Ishikawa (cell line): ENCODE measurements around the gene MAML1.
A peak's percentile ranks its signal among the peaks of the same experiment; 100 is the strongest.

Source experiments
- CEBPB ChIP-seq: IDR thresholded peaks from 2 replicates; pipeline ENCODE4 v1.6.1; 2012
- CREB1 ChIP-seq: IDR thresholded peaks from 2 replicates; pipeline ENCODE4 v1.6.1; 2012; ENCODE audit warnings: low read depth
- EGR1 ChIP-seq: IDR thresholded peaks from 2 replicates; pipeline ENCODE4 v1.6.1; 2012
- EP300 ChIP-seq: IDR thresholded peaks from 2 replicates; pipeline ENCODE4 v1.6.1; 2012; ENCODE audit warnings: borderline replicate concordance
- FOXM1 ChIP-seq: IDR thresholded peaks from 2 replicates; pipeline ENCODE4 v1.6.1; 2012; ENCODE audit warnings: low read depth, borderline replicate concordance
- NFIC ChIP-seq: IDR thresholded peaks from 2 replicates; pipeline ENCODE4 v1.6.1; 2012
- RAD21 ChIP-seq: IDR thresholded peaks from 2 replicates; pipeline ENCODE4 v1.6.1; 2012; ENCODE audit warnings: low read depth
- TAF1 ChIP-seq: IDR thresholded peaks from 2 replicates; pipeline ENCODE4 v1.6.1; 2012; ENCODE audit warnings: low read depth, mild to moderate bottlenecking
- TCF12 ChIP-seq: IDR thresholded peaks from 2 replicates; pipeline ENCODE4 v1.6.1; 2012; ENCODE audit warnings: low read depth
- TEAD4 ChIP-seq: IDR thresholded peaks from 2 replicates; pipeline ENCODE4 v1.6.1; 2012
- YY1 ChIP-seq: IDR thresholded peaks from 2 replicates; pipeline ENCODE4 v1.6.1; 2012; ENCODE audit warnings: low read depth
- ZBTB7A ChIP-seq: IDR thresholded peaks from 2 replicates; pipeline ENCODE4 v1.6.1; 2012; ENCODE audit warnings: low read depth
- TF ChIP-seq, protein P1 (sequence below): IDR thresholded peaks from 2 replicates; pipeline ENCODE4 v1.6.1; 2012; ENCODE audit warnings: low read depth, mild to moderate bottlenecking
- TF ChIP-seq, protein P2 (sequence below): IDR thresholded peaks from 2 replicates; pipeline ENCODE4 v1.6.1; 2012
- TF ChIP-seq, protein P3 (sequence below): IDR thresholded peaks from 2 replicates; pipeline ENCODE4 v1.6.1; 2012

MAML1 gene

DNA sequence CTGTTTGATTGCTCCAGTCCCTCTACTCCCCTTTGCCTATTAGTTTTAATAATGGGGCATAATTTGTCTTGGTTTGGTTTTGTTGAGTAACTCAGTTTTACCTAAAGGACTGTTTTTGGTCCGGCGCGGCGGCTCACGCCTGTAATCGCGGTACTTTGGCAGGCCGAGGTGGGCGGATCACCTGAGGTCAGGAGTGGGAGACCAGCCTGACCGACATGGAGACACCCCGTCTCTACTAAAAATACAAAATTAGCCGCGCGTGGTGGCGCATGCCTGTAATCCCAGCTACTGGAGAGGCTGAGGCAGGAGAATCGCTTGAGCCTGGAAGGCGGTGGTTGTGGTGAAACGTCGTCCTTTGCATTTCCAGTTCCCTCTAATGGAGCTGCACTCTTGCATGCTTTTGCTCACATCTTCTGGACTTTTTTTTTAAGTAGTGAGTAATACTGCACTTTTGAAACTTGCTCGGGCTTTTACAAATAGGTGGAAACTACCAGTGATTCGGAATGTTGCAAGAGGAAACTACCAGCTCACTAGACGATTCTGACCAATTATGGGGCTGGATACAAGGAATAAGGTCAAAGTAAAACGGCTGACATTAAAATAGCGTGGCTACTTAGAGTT is 721 bp upstream of the MAML1 start:
- TF ChIP-seq TCF12: peak; percentile 3; the same call in 1 of the 2 replicates
- TF ChIP-seq RAD21: no peak

DNA sequence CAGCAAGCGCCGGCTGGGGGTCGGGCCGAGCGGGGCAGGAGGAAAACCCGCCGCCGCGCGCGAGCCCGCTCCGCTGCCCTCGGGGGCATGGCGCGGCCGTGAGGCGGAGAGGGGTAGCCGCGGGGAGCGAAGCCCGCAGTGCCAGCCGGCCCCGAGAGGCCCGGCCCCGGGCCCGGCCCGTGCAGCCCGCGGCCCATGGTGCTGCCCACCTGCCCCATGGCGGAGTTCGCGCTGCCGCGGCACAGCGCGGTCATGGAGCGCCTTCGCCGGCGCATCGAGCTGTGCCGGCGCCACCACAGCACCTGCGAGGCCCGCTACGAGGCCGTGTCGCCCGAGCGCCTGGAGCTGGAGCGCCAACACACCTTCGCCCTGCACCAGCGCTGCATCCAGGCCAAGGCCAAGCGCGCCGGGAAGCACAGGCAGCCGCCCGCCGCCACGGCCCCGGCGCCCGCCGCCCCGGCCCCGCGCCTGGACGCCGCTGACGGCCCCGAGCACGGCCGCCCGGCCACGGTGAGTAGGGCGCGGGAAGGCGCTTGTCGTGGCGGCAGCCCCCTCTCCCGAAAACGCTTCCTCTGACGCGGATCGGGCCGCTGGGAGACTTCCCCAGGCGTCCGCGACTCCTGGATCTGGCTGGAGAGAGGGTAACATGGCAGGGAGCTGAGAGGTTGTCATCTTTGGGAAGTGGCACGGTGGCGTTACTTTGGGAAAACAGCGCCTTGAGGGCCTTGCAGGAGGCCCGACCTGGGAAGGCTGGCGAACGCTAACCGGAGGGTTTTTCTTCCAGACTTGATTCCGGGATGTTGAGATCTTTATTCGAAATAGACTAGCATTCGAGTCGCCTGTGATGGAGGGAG is 523 bp downstream of the MAML1 start:
- TF ChIP-seq, protein P1, sequence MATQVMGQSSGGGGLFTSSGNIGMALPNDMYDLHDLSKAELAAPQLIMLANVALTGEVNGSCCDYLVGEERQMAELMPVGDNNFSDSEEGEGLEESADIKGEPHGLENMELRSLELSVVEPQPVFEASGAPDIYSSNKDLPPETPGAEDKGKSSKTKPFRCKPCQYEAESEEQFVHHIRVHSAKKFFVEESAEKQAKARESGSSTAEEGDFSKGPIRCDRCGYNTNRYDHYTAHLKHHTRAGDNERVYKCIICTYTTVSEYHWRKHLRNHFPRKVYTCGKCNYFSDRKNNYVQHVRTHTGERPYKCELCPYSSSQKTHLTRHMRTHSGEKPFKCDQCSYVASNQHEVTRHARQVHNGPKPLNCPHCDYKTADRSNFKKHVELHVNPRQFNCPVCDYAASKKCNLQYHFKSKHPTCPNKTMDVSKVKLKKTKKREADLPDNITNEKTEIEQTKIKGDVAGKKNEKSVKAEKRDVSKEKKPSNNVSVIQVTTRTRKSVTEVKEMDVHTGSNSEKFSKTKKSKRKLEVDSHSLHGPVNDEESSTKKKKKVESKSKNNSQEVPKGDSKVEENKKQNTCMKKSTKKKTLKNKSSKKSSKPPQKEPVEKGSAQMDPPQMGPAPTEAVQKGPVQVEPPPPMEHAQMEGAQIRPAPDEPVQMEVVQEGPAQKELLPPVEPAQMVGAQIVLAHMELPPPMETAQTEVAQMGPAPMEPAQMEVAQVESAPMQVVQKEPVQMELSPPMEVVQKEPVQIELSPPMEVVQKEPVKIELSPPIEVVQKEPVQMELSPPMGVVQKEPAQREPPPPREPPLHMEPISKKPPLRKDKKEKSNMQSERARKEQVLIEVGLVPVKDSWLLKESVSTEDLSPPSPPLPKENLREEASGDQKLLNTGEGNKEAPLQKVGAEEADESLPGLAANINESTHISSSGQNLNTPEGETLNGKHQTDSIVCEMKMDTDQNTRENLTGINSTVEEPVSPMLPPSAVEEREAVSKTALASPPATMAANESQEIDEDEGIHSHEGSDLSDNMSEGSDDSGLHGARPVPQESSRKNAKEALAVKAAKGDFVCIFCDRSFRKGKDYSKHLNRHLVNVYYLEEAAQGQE: peak; percentile 17; the same call in 1 of the 2 replicates
- no peak for TF ChIP-seq EGR1

DNA sequence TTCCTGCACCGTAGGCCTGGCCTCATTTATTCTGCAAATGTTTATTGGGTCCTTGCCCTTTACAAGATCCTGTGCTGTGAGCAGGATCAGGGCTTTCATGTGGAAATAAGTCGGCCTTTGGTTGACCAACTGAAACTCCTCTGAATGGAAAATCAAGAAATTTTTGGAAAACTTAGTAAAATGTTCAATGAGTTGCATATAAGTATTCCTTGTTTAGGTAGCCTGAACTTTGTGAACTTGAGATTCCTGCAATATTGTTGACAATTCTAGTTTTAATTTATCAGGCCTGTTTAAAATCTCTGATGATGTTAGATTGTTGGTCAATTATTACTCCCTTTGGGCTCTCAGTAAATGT is 1.1 kb downstream of the MAML1 start:
- no peak for TF ChIP-seq TAF1
- TF ChIP-seq, protein P2, sequence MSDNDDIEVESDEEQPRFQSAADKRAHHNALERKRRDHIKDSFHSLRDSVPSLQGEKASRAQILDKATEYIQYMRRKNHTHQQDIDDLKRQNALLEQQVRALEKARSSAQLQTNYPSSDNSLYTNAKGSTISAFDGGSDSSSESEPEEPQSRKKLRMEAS: no peak
- TF ChIP-seq TEAD4: no peak
- no peak for TF ChIP-seq TCF12
- no peak for TF ChIP-seq YY1
- TF ChIP-seq, protein P3, sequence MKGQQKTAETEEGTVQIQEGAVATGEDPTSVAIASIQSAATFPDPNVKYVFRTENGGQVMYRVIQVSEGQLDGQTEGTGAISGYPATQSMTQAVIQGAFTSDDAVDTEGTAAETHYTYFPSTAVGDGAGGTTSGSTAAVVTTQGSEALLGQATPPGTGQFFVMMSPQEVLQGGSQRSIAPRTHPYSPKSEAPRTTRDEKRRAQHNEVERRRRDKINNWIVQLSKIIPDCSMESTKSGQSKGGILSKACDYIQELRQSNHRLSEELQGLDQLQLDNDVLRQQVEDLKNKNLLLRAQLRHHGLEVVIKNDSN: no peak
- TF ChIP-seq EGR1: no peak
- TF ChIP-seq ZBTB7A: no peak
- no peak for TF ChIP-seq NFIC
- no peak for TF ChIP-seq FOXM1
- no peak for TF ChIP-seq EP300
- no peak for TF ChIP-seq CEBPB
- TF ChIP-seq CREB1: no peak
- TF ChIP-seq RAD21: no peak
- TF ChIP-seq, protein P1: no peak

DNA sequence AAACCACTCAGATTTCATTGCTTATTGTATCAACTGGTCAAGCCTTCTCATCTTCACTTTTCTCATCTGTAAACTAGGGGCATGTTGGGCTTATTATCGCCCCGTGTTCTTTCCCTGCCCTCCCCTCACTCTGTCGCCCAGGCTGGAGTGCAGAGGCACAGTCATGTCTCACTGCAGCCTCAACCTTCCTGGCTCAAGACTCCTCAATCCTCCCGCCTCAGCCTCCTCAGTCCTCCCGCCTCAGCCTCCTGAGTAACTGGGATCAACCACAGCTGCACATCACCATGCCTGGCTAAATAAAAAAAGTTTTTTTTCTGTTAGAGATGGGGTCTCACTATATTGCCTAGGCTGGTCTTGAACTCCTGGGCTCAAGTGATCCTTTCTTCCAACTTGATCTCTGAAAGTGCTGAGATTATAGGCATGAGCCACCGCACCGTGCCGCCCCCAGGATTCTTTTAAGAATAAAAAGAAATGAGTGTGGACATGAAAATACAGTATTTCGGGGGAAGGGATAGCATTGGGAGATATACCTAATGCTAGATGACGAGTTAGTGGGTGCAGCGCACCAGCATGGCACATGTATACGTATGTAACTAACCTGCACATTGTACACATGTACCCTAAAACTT is 2.0 kb downstream of the MAML1 start:
- TF ChIP-seq ZBTB7A (no peak), RAD21 (no peak), CREB1 (no peak)

DNA sequence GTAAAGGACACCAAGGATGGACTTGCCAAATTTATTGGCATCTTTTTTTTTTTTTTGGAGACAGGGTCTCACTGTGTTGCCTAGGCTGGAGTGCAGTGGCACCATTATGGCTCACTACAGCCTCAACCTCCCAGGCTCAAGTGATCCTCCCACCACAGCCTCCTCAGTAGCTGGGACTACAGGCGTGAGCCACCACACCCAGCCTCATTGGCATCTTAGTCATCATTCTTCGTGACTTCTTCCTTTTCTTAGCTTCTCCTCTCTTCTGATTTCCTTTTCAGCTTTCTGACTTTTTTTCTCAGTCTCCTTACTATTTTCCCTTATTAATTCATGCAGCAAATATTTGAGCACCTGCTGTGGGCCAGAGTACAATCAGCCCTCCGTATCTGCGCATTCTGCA is 6.1 kb downstream of the MAML1 start:
- TF ChIP-seq, protein P1: no peak
- TF ChIP-seq, protein P2: no peak
- no peak for TF ChIP-seq NFIC
- TF ChIP-seq RAD21: no peak
- TF ChIP-seq ZBTB7A: no peak
- TF ChIP-seq FOXM1: no peak
- no peak for TF ChIP-seq YY1
- no peak for TF ChIP-seq EP300
- TF ChIP-seq TEAD4: no peak
- no peak for TF ChIP-seq TAF1
- no peak for TF ChIP-seq EGR1
- TF ChIP-seq CREB1: no peak
- TF ChIP-seq, protein P3: no peak
- TF ChIP-seq TCF12: no peak
- no peak for TF ChIP-seq CEBPB
